ENCODE results near the gene PGAM4. TPM values are rescaled to one million over a fixed set of nuclear protein-coding genes. Genes with fewer than 3 reads are reported as not detected.

Gene PGAM4
- total RNA-seq, 1 donor, result not detected

DNA sequence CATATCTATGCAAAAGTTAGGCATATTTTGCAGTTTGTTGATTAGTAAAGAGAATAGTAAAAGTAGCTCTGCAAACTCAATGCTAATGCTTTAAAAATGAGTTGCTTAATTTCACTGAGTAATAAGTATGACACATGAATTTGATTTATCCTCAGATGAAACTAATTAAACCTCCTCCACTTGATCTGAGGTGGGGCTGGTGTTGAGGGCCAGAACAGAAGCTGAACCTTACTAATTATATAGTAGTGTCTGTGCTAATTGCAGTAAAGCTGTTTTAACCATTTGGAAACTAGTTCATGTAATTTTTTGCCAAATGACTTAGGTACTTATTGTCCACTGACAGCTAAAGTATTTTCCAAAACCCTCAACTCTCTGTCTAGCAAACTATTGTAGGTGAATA is 7.7 kb upstream of the PGAM4 start:
- no peaks in the 10 kb centered on the region for H3K27me3 ChIP-seq (ENCODE audit: insufficient read depth, low read length)
- no peak for TF ChIP-seq CTCF (IDR thresholded peaks at IDR 0.05; ENCODE audit: extremely low read depth, low read depth, low read length)
- no peaks in the 10 kb centered on the region for H3K4me1 ChIP-seq (ENCODE audit: insufficient read depth, low read length)
- no peaks in the 10 kb centered on the region for H3K36me3 ChIP-seq (ENCODE audit: insufficient read depth, low read length)
- H3K79me2 ChIP-seq (ENCODE audit: insufficient read depth, low read length), result no peaks in the 10 kb centered on the region
- H3K4me3 ChIP-seq (ENCODE audit: insufficient read depth, low read length), result no peak overlapping the region
- no peak overlapping the region for H3K4me2 ChIP-seq (ENCODE audit: insufficient read depth, low read length)
- DNase-seq (ENCODE audit: insufficient read length, low spot score, missing footprints), result no peak
- H4K20me1 ChIP-seq (ENCODE audit: insufficient read depth, low read length), result no peaks in the 10 kb centered on the region
- H3K27ac ChIP-seq (ENCODE audit: low read depth, low read length), result no peak overlapping the region
- no peak overlapping the region for H2AFZ ChIP-seq (ENCODE audit: low read length)
- no peaks in the 10 kb centered on the region for H3K9me3 ChIP-seq (ENCODE audit: low read depth, low read length)

DNA sequence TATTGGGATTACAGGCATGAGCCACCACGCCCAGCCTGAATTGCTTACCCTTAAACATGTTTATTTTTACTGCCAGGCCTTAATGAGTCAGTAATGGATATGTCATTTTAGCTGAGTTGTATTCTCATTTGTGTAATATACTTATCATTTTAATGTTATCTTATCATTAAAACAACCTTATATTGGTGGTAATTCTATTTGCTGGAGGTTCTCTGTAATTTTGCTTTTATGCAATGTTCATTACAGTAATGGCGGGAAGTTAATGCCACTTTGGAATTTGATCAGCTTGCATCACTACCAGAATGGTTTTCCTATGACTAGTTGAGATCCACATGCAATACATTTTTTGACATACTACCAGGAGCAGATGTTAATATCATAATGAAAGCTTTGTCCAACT is 6.3 kb upstream of the PGAM4 start:
- H3K4me1 ChIP-seq (ENCODE audit: insufficient read depth, low read length), result no peaks in the 10 kb centered on the region
- no peak for DNase-seq (ENCODE audit: insufficient read length, low spot score, missing footprints)
- no peak overlapping the region for H3K4me3 ChIP-seq (ENCODE audit: insufficient read depth, low read length)
- H3K36me3 ChIP-seq (ENCODE audit: insufficient read depth, low read length), result no peaks in the 10 kb centered on the region
- H4K20me1 ChIP-seq (ENCODE audit: insufficient read depth, low read length), result no peaks in the 10 kb centered on the region
- no peak overlapping the region for H3K27ac ChIP-seq (ENCODE audit: low read depth, low read length)
- no peak overlapping the region for H2AFZ ChIP-seq (ENCODE audit: low read length)
- no peaks in the 10 kb centered on the region for H3K79me2 ChIP-seq (ENCODE audit: insufficient read depth, low read length)
- no peak overlapping the region for H3K4me2 ChIP-seq (ENCODE audit: insufficient read depth, low read length)
- no peaks in the 10 kb centered on the region for H3K9me3 ChIP-seq (ENCODE audit: low read depth, low read length)
- H3K27me3 ChIP-seq (ENCODE audit: insufficient read depth, low read length), result no peaks in the 10 kb centered on the region
- TF ChIP-seq CTCF (IDR thresholded peaks at IDR 0.05; ENCODE audit: extremely low read depth, low read depth, low read length), result no peak

- Histone ChIP-seq H3K4me3 (ENCODE audit: insufficient read depth, low read length) (no peak overlapping the region), H3K36me3 (ENCODE audit: insufficient read depth, low read length) (no peaks in the 10 kb centered on the region), H3K4me2 (ENCODE audit: insufficient read depth, low read length) (no peak overlapping the region), H3K9me3 (ENCODE audit: low read depth, low read length) (no peaks in the 10 kb centered on the region), H3K27me3 (ENCODE audit: insufficient read depth, low read length) (no peaks in the 10 kb centered on the region), H4K20me1 (ENCODE audit: insufficient read depth, low read length) (no peaks in the 10 kb centered on the region), H3K4me1 (ENCODE audit: insufficient read depth, low read length) (no peaks in the 10 kb centered on the region), H3K27ac (ENCODE audit: low read depth, low read length) (no peak overlapping the region), H2AFZ (ENCODE audit: low read length) (no peak overlapping the region), H3K79me2 (ENCODE audit: insufficient read depth, low read length) (no peaks in the 10 kb centered on the region)
- no peak for DNase-seq (ENCODE audit: insufficient read length, low spot score, missing footprints)
- no peak for TF ChIP-seq CTCF (IDR thresholded peaks at IDR 0.05; ENCODE audit: extremely low read depth, low read depth, low read length)
Observed at GRCh38 chrX:77967631-77968030, 1.8 kb downstream of the PGAM4 start.

GRCh38 chrX:77966361-77966760 is 3.1 kb downstream of the PGAM4 start:
- Histone ChIP-seq H3K79me2 (ENCODE audit: insufficient read depth, low read length) (no peaks in the 10 kb centered on the region), H3K9me3 (ENCODE audit: low read depth, low read length) (no peaks in the 10 kb centered on the region), H3K4me1 (ENCODE audit: insufficient read depth, low read length) (no peaks in the 10 kb centered on the region), H3K4me2 (ENCODE audit: insufficient read depth, low read length) (no peak overlapping the region), H2AFZ (ENCODE audit: low read length) (no peak overlapping the region), H3K27ac (ENCODE audit: low read depth, low read length) (no peak overlapping the region), H4K20me1 (ENCODE audit: insufficient read depth, low read length) (no peaks in the 10 kb centered on the region), H3K36me3 (ENCODE audit: insufficient read depth, low read length) (no peaks in the 10 kb centered on the region), H3K4me3 (ENCODE audit: insufficient read depth, low read length) (no peak overlapping the region), H3K27me3 (ENCODE audit: insufficient read depth, low read length) (no peaks in the 10 kb centered on the region)
- TF ChIP-seq CTCF (IDR thresholded peaks at IDR 0.05; ENCODE audit: extremely low read depth, low read depth, low read length), result no peak
- no peak for DNase-seq (ENCODE audit: insufficient read length, low spot score, missing footprints)
